SHP77 (cell line): ENCODE results near the gene ENO1.

ENCODE experiments used
- DNase-seq, 2 experiments: peaks; one replicate each; lab custom pipeline; 2025; lab: John Stamatoyannopoulos, UW

The ENO1 gene

DNA sequence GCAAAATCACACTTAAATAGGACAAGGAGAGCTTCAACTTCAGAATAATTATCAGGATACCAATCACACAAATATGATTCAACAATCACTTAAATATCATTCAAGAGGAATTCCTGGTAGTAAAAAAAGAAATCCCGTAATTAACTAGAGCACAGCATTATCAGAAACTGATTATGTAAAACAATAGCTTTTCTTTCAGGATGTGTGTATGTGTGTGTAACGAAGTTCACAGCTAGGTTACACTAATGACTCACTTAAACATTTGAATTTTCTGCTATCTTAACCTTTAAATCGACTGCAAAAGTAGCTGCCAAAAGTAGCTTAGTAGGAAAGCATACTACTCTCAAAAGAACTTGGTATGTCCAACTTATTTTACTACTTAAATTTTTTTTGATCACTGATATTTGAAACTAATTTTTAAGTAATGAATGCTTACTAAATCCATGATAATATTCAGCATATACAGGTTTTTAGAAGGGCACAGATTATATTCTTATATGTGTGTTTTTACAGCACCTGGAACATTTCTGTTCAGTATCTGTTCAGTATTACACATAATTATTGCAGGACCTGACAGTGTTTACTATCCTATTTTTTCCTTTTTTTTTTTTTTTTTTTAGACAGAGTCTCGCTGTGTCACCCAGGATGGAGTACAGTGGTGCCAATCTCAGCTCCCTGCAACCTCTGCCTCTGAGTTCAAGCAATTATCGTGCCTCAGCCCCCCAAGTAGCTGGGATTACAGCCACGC, 65.3 kb downstream of the ENO1 start:
- no peak for DNase-seq

DNA sequence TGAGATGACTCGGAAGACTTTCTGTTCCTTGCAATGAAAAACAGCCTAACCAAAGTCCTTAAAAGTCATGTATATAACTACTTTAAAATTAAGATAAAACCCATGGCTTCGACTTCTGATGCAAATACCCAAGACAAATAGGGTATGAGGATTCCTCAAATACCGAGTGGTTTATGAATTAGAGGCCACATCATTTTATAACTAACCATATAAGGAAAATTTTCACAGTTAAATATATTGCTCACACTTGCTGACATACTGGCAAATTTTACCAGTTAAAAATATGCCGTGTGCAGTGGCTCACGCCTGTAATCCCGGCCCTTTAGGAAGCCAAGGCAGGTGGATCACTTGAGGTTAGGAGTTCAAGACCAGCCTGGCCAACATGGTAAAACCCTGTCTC, 66.4 kb downstream of the ENO1 start:
- DNase-seq, result no peak
